A172 (cell line): ENCODE data around the gene ADARB1. TPM values are rescaled to one million over a fixed set of nuclear protein-coding genes. Genes with fewer than 3 reads are reported as not detected.

Source experiments
- DNase-seq: peaks from one replicate; pipeline ENCODE4 v3.0.0-alpha.2; 2015; ENCODE audit warnings: low spot score
- total RNA-seq: library from RNA; depleted of rRNA; stranded (reverse); fragments of >200 nt; shearing (Covaris generic); gene quantifications from 2 replicates; pipeline ENCODE4 v1.2.3, GENCODE V29; 2014

ADARB1 gene
- total RNA-seq, 1 experiment from 2014 or later, result 15.7 TPM

DNA sequence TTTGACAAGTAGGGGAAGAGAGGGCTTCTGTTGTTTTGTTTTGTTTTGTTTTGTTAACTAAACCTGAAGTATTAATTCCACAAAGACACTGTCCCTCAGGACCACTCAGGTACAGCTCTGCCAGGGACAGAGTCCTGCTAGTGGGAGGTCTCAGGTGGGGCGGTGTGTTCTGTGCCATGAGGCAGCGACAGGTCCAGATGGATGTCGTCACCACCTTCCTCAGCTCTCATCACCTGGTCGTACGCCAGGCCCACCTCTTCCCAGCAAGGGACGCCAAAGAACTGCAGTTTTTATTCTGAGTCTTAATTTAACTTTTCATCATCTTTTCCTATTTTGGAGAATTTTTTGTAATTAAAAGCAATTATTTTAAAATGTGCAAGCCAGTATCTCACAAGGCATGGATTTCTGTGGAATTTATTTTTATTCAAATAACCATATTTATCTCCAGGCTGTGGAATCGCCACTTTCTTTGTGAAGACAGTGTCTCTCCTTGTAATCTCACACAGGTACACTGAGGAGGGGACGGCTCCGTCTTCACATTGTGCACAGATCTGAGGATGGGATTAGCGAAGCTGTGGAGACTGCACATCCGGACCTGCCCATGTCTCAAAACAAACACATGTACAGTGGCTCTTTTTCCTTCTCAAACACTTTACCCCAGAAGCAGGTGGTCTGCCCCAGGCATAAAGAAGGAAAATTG, 150.8 kb downstream of the ADARB1 start:
- DNase-seq, result no peak

DNA sequence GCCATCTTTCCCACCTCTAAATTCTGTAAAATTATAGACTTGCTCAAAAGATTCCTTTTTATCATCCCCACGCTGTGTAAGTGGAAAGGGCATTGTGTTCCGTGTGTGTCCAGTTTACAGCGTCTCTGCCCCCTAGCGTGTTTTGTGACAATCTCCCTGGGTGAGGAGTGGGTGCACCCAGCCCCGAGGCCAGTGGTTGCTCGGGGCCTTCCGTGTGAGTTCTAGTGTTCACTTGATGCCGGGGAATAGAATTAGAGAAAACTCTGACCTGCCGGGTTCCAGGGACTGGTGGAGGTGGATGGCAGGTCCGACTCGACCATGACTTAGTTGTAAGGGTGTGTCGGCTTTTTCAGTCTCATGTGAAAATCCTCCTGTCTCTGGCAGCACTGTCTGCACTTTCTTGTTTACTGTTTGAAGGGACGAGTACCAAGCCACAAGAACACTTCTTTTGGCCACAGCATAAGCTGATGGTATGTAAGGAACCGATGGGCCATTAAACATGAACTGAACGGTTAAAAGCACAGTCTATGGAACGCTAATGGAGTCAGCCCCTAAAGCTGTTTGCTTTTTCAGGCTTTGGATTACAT, 151.5 kb downstream of the ADARB1 start:
- no peak for DNase-seq

DNA sequence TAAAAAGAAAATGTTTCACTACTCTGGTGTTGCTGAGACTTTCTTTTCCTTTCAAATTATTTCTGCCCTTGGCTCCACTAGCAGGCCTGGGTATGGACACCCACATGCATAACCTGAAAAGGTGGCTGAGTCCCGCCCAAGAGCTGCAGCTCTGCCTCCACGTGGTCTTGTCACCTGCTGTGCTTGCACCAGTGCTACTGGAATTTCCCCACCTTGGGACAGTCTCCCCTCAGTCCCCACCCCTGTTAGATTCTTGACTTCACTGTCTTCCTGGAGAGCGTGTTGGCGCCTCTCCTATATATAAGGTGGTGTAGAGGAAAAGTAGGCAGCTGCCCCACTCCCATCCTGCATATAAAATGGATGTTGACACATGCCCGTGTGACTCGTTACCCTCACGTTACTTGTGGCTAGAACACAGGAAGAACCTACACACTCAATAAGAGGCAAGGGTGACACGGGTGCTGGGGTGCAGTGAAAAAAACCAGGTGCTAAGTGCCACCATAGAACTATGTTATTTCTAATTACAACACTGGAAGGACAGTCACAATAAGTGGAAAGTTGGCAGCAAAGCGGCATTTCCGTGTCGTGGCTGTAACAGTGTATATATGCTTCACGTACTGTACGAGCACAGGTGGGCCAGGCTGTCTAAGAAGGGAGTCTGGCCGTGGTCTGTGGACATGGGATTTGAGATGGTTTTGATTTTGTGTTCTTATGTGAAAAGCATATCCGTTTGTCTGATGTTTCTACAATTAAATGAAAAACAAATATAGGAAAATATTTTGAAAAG, 152.4 kb downstream of the ADARB1 start:
- DNase-seq, result peak; percentile 26

DNA sequence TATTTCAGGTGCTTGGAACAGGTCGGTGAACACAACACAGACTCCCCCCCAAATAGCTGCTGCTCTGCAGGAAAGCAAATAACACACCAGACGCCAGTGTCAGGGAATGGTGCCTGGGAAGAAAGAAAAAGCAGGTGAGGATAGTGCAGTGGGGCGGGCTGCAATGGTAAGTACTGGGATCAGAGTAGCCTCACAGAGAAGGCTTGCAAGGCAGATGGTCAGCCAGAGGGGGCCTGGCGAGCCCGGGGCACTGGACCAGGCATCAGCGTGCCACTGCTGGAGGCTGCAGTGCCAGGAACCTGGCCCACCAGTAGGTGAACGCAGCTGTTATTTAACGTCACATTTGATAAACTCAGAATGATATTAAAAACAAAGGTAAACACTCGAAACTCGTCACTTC, 153.4 kb downstream of the ADARB1 start:
- no peak for DNase-seq

DNA sequence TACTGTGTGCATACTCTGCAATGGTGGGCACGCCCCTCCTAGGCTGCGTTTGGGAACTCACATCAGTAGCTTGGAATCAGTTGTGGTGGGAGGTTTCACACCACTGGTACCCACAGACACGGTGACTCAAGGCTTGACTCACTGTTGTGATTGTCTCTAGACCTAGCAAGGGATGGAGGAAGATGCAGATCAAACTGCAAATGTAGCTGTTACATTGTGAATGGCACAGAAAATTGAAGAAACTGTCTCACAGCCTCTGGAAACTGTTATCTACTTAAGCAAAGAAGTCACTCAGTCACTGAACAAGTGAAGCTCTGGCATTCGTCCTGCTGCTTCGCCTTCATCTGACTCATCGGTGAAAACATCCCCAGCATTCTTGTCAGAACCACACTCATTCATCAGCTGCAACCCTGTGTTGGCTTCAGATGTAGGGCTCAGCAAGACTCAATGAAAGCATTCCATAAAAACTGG, 153.8 kb downstream of the ADARB1 start:
- peak; percentile 100 for DNase-seq

DNA sequence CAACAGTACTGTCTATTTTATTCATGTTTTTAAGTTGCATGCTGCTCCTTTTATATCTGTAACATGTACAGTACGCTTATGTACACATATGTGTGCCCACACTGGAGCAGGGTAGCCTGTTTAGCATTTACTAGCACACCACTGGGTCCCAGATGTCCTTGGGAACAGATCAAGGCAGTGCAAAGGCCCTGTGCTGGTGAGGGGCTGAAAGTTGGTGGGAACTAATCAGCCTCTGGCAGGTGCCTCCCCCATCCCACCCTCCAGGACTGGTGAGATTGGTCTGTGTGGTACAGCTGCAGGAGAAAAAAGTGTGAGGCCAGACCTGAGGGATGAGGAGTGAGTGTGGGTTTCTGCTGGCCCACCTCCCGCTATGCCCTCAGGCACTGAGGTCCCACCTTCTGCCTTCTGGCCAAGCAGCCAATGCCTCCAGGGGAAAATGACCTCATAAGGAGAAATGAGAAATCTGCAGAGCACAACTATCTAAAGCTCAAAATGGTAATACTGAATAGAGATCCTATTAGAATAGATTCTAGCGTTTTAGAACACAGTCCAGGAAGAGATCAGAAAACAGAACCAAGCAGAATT, 154.4 kb downstream of the ADARB1 start:
- DNase-seq, result peak; percentile 55

DNA sequence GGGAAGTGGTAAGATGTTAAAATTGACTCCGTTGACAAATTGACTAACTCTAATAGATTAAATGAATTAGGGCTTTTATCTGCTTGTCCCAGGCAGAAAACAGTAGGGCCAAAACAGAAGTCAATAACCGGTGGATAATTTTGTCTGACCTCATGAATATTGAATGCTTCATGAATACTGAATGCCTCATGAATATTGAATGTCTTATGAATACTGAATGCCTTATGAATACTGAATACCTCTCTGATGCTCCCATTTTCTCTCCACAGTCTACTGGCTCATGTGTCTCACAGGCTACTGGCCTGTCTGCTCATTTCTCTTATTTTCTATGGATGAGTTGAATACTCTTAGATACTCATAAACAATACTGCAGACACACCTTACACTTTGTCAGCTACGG, 157.3 kb downstream of the ADARB1 start:
- DNase-seq, result no peak

DNA sequence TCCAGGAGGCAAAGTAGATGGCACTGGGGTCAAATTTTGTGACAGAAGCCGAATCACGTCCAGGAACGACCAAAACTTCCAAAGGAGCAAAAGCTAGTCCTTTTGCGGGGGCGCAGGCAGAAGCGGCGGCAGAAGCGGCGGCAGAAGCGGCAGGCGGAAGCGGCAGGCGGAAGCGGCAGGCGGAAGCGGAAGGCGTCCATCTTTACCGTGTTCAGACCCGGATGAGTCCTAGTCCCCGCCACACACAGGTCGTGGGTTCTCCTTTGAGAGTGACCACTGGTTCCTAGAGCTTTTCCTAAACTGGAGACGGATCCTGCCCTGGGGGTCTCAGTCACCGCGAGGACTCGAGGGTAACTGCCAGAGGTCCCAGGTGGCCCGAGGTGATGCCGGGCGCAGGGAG, 159.7 kb downstream of the ADARB1 start:
- DNase-seq, result no peak

DNA sequence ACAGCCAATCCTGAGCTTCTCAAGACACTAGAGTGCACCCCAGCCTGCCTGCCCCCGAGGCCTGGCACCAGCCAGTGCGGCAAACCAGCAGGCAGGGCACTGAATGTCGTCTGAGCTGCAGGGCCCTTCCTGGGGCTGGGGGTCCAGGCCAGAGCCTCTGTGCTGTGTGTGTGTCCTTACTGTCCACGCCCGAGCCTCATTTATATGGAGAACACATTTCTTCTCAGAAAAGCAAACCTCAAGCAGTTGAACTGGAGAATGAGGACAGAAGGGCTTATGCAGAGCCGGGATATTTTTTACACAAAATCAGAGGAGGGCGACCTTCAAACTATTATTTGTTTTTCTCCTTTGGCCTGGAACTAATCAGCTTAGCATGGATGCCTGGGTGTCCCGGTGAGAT, 160.6 kb downstream of the ADARB1 start:
- DNase-seq, result no peak

DNA sequence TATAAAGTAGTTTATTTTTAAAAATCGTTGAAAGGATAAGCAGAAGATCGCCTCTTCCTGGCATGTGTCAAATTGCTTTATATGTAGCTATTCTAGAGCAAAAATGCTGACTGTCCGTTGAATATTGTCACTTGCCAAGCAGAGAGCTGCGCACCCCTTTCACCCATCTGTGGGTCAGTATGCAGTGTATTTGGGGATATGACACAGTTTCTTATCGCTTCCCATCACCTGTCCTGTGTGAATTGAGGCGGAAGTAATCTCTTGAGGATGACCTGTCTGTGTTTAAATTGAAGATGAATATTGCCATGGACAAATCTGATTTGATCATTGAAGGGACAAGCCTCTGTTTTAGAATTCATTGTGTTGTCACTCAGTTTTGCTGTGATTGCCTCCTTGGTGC, 161.1 kb downstream of the ADARB1 start:
- DNase-seq, result no peak

DNA sequence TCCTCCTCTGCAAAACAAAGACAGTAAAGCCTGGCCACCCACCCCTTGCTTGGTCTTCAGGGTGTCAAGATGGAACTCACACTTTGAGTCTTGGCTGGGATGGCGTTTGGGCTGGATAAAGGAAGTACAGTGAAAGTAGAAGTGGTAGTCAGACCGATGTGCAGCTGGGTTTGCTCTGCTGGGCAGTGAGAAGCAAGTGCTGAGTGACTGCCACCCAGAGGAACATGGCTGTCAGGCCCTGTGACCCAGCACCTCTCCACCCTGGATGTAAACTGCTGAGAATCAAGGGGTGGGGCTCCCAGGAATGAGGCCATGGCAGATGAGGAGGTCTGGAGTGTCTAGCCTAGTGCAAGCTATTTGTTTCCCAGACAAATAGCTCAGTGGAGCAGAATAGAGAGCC, 162.1 kb downstream of the ADARB1 start:
- DNase-seq, result no peak

DNA sequence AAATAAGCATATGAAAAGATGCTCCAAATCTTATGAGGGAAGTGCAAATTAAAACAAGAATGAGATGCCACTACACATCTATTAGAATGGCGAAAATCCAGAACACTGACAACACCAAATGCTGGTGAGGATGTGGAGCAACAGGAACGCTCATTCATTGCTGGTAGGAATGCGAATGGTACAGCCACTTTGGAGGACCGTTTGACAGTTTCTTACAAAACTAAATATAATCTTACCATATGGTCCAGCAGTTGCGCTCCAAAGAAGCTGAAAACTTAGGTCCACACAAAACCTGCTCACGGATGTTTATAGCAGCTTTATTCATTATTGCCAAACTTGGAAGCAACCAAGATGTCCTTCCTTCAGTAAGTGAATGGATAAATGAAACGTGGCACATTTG, 163.0 kb downstream of the ADARB1 start:
- DNase-seq, result no peak

DNA sequence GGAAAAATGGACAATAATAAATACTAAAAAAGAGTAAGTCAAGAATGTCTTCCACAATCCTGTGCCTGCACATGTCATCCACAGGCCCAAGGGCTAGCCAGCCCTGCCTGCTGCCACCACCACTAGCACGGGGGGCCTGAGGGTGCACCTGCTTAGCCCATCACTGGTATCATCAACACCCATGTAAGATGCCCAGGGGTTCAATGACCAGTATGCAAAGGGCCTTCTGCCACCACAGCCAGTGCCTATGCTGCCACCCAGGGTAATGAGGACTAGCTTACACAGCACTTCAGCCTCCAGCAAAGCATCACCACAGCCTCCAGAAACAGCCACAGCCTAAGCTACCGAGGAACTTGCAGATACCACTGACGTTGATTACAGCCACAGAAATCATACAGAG, 167.0 kb downstream of the ADARB1 start:
- no peak for DNase-seq

DNA sequence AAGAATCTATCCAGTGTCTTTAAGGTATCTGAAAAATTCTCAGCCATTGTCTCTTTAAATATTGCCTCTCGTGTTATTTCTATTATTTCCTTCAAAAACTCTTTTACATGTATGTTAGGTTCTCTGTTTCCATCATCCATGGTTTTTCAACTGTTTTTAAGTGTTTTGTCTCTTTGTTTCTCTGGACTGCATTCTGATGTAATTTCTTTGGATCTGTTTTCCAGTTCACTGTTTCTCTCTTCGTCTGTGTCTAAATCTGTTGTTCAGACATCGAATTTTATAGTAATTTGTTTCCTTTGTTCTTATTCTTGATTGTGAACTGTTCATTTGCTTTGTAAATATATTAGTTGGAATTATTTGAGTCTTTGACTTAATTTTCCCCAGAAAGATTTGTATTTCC, 169.2 kb downstream of the ADARB1 start:
- DNase-seq, result no peak

DNA sequence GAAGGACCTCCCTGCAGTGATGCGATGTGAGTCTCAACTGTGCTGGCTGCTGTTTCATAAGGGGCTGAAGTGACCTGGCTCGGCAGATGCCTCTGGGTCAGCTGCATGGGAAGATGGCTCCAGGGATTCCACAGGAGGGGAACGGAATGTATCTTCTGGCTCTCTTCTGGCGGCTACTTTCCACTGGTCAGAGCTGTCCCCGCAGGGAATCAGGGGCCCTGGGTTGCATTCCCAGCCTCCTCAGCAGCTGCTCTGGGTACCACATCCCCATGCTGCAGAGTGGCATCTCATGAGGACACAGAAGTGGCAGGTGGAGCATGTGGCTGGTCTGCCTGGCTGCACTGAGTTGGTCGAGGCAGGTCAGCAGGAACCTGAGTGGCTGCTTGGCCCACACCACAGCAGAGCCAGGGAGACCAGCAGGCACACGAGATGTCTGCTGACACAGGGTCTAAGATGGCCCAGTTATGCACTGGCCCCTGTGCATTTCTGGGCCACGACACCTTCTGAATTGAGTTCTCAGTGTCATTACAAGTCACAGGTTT, 170.5 kb downstream of the ADARB1 start:
- DNase-seq, result no peak

DNA sequence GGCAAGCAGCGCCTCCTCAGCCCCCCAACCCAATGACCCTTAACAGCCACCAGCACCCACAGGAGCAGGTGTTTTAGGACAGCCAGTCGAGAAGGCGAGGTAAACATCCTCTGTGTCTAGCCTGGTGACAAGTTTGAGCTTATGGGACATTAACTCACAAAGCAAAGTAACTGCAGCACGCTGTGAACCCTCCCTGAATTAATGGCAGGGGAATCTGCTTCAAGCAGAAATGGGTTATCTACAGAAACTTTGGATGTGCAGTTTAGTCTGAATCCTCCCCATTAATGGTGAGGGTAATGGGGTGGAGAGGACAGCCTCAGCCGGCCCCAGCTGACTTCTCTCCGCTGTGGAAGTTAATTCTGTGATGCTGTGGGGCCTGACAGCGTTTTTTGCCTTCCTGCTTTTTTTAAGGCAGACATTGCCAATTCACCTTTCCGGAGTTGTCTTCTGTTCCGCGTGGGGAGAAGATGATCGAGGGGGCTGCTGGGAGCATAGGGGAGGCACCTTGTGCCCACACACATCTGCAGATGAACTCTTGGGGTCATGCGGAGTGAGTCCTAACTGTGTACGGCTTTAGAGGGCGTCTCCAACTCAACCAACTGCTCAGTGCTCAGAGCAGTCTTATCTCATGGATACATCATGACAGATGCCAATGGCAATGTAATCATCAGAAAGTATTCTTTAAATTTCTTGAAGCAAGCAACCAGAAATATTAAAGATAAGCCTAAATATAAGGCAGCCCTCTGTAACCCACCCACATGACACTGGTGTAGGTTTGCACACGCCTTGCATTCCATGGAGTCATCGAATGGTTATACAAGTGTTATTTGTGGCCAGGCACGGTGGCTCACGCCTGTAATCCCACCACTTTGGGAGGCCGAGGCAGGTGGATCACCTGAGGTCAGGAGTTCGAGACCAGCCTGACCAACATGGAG, 172.3 kb downstream of the ADARB1 start:
- no peak for DNase-seq

DNA sequence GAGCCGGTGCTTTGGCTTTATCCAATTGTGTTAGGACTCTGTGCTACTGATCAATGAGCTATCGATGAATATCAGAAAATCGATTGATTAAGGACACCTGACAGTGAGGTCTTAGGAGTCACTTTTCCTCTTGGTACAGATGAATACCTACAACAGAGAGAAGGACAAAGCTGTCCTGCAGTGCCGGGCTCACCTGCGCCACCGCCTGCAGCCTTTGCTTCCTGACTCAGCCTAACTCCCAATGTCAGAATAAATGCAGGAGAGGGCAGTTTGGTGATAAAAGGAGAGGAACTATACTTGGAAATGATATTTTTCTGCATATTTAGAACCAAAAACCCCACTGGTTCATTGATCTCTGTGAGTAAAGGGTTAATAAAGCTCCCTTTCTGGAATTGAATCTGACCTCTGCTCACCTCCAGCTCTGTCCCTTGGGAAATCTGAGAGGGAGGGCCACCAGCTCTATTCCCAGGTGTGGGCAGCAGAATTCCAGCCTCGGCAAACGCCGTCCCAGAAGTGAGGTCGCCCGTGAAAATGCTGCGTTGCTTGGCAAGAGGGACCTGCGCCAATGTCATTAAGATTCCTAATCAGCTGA, 174.0 kb downstream of the ADARB1 start:
- no peak for DNase-seq

DNA sequence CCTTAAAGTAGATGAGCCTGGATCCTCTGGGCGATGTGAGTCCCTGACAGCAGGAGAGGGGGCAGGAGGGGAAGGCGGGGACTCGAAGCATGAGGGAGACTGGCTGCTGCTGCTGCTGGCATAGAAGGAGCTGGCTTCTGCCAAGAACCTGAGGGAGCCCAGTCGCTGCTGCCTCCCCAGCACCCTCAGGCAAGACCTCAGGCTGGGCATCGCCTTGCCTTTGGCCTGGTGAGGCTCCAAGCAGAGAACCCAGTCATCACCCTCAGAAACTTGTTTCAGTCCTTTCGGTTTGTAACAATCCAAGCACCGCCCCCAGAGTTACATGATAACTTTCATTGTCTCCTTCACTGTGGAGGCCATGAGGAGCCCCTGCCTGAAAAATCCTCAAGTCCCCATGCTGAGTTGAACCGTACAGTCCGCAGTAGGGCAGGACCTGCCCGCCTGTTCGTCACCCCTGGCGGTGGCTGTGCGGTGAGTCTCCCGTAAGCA, 174.6 kb downstream of the ADARB1 start:
- DNase-seq, result peak; percentile 55

DNA sequence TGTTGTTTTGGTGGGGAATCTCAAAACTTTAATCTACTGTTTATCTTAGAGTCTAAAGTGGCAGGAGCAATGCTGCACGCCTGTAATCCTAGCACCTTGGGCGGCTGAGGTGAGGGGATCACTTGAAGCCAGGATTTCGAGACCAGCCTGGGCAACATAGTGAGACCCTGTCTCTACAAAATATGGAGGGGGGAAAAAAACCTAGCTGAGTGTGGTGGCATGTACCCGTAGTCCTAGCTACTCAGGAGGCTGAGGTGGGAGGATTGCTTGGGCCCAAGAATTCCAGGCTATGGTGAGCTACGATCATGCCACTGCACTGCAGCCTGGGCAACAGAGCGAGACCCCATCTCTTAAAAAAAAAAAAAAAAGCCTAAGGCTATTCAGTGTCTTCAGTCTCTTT, 175.2 kb downstream of the ADARB1 start:
- no peak for DNase-seq

DNA sequence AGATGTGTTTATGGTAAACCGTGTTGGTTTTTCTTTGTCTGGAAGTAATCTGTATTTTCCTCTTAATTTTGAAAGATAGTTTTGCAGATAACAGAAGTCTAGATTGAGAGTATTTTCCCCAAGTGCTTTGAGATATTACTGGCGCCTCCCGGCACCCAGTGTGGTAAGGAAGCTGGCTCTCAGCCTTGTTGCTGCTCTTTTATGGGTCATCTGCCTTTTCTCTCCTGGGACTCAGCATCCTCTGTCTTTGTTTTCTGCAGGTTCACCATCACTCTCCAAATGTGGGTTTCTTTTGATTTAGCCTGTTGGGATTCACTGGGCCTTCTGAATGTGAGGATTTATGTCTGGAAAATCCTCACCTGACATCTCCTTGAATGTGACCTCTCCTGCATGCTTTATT, 175.9 kb downstream of the ADARB1 start:
- no peak for DNase-seq
